ENCODE results near the gene LUZP1. TPM values are rescaled to one million over a fixed set of nuclear protein-coding genes. Genes with fewer than 3 reads are reported as not detected.

The LUZP1 gene
- total and polyA plus RNA-seq, 4 donors = 5.9 to 42.1 (median 23.7) TPM

DNA sequence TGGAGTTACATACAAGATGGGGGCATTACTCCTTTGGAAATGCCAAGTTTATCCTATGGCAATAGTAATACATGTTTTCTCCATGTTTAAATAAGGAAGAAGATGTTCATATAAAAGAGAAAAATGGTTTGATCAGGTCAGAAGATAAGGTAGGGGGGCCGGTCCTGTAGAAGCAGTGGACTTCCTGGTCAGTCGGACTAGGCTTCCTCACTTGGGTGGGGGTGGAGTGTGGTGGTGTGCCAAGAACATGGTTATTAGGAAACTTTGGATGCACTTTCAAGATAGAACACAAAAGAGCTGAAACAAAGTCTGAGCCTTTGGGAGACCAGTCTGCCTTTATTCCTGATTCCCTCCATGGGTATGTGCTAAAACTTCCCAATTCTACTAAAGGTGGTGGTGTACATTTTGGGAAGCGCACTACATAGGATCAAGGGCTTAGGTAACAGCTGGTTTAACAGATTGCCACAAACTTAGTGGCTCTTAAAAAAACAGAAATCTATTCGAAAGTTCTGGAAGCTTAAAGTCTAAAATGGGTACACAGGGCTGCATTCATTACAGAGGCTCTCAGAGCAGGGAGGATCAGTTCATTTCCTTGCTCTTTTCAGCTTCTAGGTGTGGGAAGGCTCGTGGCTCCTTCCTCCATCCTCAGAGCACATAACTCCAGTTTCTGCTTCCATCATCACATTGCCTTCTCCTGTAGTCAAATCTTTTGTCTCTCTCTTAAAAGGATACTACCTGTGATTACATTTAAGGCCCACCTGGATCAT lies 84.8 kb downstream of the LUZP1 start:
- H3K4me1 ChIP-seq (ENCODE audit: control insufficient read depth in 1 of 2, insufficient read depth in 2 of 2, low read length in 2 of 2) = no peaks in the 10 kb centered on the region
- no peak for DNase-seq
- no peak overlapping the region for H3K27ac ChIP-seq (ENCODE audit: low read depth in 1 of 2, low read length in 2 of 2)
- 58 to 62% methylated on average over 5 of the region's 5 CpGs for WGBS, 2 donors
- no peaks in the 10 kb centered on the region for H3K27me3 ChIP-seq (ENCODE audit: control insufficient read depth in 1 of 2, insufficient read depth in 2 of 2, low read length in 1 of 2)
- ATAC-seq (ENCODE audit: low FRiP score) = peak; percentile 60
- intact Hi-C loops (cut with DNase I) = no loop called here
- no peaks in the 10 kb centered on the region for H3K9me3 ChIP-seq (ENCODE audit: control insufficient read depth, low read length)
- H3K4me3 ChIP-seq (ENCODE audit: low read length in 2 of 2) = no peak overlapping the region
- H3K36me3 ChIP-seq (ENCODE audit: control insufficient read depth in 1 of 2, insufficient read depth in 2 of 2, low read length in 1 of 2) = peaks cover 8 to 14% of the 10 kb centered on the region in 2 donors

DNA sequence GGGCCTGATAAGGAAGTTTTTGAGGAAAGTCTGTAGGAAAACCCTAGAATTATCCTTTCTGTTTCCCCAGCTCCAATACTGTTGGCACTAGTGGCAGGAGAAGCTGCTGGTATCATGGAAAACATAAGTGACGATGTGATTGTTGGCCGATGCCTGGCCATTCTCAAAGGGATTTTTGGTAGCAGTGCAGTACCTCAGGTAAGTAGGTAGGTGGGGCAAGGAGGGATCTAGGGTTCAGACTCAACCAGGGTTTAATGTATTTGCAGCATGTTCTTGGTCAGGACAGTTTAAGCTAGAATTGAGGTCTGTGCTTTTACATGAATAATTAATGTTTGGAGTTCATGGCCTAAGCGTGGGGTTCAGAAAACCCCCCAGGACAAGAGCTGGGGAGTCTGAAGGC lies 87.3 kb downstream of the LUZP1 start:
- no peaks in the 10 kb centered on the region for H3K27me3 ChIP-seq (ENCODE audit: control insufficient read depth in 1 of 2, insufficient read depth in 2 of 2, low read length in 1 of 2)
- DNase-seq (no peak), ATAC-seq (ENCODE audit: low FRiP score) (no peak)
- peaks cover 7 to 12% of the 10 kb centered on the region in 2 donors for H3K36me3 ChIP-seq (ENCODE audit: control insufficient read depth in 1 of 2, insufficient read depth in 2 of 2, low read length in 1 of 2)
- H3K27ac ChIP-seq (ENCODE audit: low read depth in 1 of 2, low read length in 2 of 2) = no peak overlapping the region
- intact Hi-C loops (cut with DNase I) = no loop called here
- no peak overlapping the region for H3K4me3 ChIP-seq (ENCODE audit: low read length in 2 of 2)
- no peaks in the 10 kb centered on the region for H3K4me1 ChIP-seq (ENCODE audit: control insufficient read depth in 1 of 2, insufficient read depth in 2 of 2, low read length in 2 of 2)
- no peaks in the 10 kb centered on the region for H3K9me3 ChIP-seq (ENCODE audit: control insufficient read depth, low read length)
- 86 to 88% methylated on average over 3 of the region's 3 CpGs for WGBS, 2 donors

DNA sequence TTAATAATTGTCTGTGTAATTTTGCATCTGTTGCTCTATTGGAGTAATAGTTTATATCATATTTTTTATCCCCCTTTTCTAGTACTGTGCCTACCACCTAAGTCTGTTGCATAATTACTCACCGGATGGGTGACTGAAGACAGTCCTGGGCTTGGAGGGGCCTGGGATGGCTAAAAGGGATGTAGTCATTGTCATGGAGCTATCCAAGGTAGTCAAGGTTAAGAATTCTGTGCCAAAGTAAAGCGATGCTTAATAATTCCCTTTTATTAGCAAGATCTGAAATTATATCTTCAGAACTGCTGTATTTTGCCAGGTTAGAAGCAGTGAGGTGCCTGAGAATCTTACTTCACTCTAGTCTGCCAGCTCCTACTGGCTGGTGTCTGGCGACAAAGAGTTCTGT lies 87.8 kb downstream of the LUZP1 start:
- H3K9me3 ChIP-seq (ENCODE audit: control insufficient read depth, low read length) = no peaks in the 10 kb centered on the region
- H3K4me3 ChIP-seq (ENCODE audit: low read length in 2 of 2) = no peak overlapping the region
- H3K4me1 ChIP-seq (ENCODE audit: control insufficient read depth in 1 of 2, insufficient read depth in 2 of 2, low read length in 2 of 2) = no peaks in the 10 kb centered on the region
- WGBS, 2 donors = 92 to 93% methylated on average over 3 of the region's 3 CpGs
- peaks cover 7 to 12% of the 10 kb centered on the region in 2 donors for H3K36me3 ChIP-seq (ENCODE audit: control insufficient read depth in 1 of 2, insufficient read depth in 2 of 2, low read length in 1 of 2)
- intact Hi-C loops (cut with DNase I) = no loop called here
- ATAC-seq (ENCODE audit: low FRiP score) (no peak), DNase-seq (no peak)
- no peaks in the 10 kb centered on the region for H3K27me3 ChIP-seq (ENCODE audit: control insufficient read depth in 1 of 2, insufficient read depth in 2 of 2, low read length in 1 of 2)
- H3K27ac ChIP-seq (ENCODE audit: low read depth in 1 of 2, low read length in 2 of 2) = no peak overlapping the region

DNA sequence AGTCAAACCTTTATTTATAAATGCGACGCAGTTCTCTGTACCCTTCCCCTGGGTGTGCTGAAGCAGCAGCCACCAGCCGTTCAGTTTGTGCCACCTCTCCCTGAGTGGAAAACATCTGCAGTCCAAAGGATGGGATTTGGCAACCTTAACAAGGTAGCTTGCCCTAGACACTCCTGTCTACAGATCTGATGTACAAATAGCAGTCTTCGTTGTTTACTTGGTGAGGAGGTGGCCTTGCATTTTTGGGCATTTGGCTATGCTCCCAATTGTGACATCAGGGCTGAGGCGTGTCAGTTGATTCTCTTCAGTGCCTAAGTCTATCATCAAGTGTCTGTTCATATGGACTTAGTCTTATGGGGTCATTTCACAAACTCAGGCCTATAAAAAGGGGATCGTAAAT lies 89.6 kb downstream of the LUZP1 start:
- H3K4me3 ChIP-seq (ENCODE audit: low read length in 2 of 2) = no peak overlapping the region
- intact Hi-C loops (cut with DNase I) = no loop called here
- 81 to 83% methylated on average over 6 of the region's 6 CpGs for WGBS, 2 donors
- H3K36me3 ChIP-seq (ENCODE audit: control insufficient read depth in 1 of 2, insufficient read depth in 2 of 2, low read length in 1 of 2) = peaks cover 7 to 12% of the 10 kb centered on the region in 2 donors
- no peak overlapping the region for H3K27ac ChIP-seq (ENCODE audit: low read depth in 1 of 2, low read length in 2 of 2)
- H3K4me1 ChIP-seq (ENCODE audit: control insufficient read depth in 1 of 2, insufficient read depth in 2 of 2, low read length in 2 of 2) = no peaks in the 10 kb centered on the region
- no peaks in the 10 kb centered on the region for H3K27me3 ChIP-seq (ENCODE audit: control insufficient read depth in 1 of 2, insufficient read depth in 2 of 2, low read length in 1 of 2)
- no peak for ATAC-seq (ENCODE audit: low FRiP score)
- no peaks in the 10 kb centered on the region for H3K9me3 ChIP-seq (ENCODE audit: control insufficient read depth, low read length)
- DNase-seq = no peak

DNA sequence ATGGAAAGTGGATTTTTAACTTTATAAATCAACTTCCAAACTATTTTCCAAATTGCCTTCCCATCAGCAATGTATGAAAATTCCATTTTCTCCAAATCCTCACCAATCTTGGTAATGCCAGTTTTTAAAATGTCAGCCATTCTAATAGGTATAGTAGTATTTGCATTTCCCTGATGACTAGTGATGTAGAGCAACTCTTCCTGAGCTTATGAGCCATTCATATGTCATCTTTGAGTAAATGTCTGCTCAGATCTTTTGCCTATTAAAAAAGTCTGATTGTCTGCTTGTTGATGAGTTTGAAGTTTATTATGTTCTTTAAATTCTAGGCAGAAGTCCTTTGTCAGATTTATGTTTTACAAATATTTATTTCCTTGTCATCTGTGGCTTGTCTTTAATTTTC lies 94.6 kb downstream of the LUZP1 start:
- intact Hi-C loops (cut with DNase I) = no loop called here
- no peaks in the 10 kb centered on the region for H3K9me3 ChIP-seq (ENCODE audit: control insufficient read depth, low read length)
- no peaks in the 10 kb centered on the region for H3K27me3 ChIP-seq (ENCODE audit: control insufficient read depth in 1 of 2, insufficient read depth in 2 of 2, low read length in 1 of 2)
- H3K36me3 ChIP-seq (ENCODE audit: control insufficient read depth in 1 of 2, insufficient read depth in 2 of 2, low read length in 1 of 2) = peaks cover 5% of the 10 kb centered on the region in 2 donors
- no peak overlapping the region for H3K4me3 ChIP-seq (ENCODE audit: low read length in 2 of 2)
- no peak overlapping the region for H3K27ac ChIP-seq (ENCODE audit: low read depth in 1 of 2, low read length in 2 of 2)
- DNase-seq = no peak
- ATAC-seq (ENCODE audit: low FRiP score) = no peak
- H3K4me1 ChIP-seq (ENCODE audit: control insufficient read depth in 1 of 2, insufficient read depth in 2 of 2, low read length in 2 of 2) = peaks cover 0 to 9% of the 10 kb centered on the region in 2 donors

DNA sequence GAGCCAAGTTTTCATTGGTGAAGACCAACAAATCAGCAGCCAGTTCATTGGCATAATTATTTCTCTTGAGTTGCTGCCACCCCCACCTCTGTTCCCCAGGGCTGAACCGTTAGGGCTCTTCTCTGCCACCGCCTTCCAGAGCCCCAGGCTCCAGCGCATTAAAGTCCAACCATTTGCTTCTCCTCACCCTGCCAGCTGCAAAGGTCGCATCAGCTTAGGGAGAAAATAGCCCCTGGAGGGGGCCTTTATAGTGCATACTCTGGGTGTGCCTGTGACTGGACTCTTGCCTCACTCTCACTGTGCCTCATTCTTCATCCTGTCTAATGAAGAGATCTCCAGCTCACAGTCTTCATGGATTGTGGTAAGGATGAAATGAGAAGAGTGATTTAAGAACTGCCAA lies 99.0 kb downstream of the LUZP1 start:
- Histone ChIP-seq H3K9me3 (ENCODE audit: control insufficient read depth, low read length) (no peaks in the 10 kb centered on the region), H3K27ac (ENCODE audit: low read depth in 1 of 2, low read length in 2 of 2) (no peak overlapping the region), H3K4me1 (ENCODE audit: control insufficient read depth in 1 of 2, insufficient read depth in 2 of 2, low read length in 2 of 2) (peaks cover 0 to 9% of the 10 kb centered on the region in 2 donors), H3K36me3 (ENCODE audit: control insufficient read depth in 1 of 2, insufficient read depth in 2 of 2, low read length in 1 of 2) (peaks cover 0 to 6% of the 10 kb centered on the region in 2 donors), H3K4me3 (ENCODE audit: low read length in 2 of 2) (no peak overlapping the region), H3K27me3 (ENCODE audit: control insufficient read depth in 1 of 2, insufficient read depth in 2 of 2, low read length in 1 of 2) (no peaks in the 10 kb centered on the region)
- no peak for DNase-seq
- ATAC-seq (ENCODE audit: low FRiP score) = no peak
- intact Hi-C loops (cut with DNase I) = no loop called here
- 5 to 11% methylated on average over 4 of the region's 4 CpGs for WGBS, 2 donors

DNA sequence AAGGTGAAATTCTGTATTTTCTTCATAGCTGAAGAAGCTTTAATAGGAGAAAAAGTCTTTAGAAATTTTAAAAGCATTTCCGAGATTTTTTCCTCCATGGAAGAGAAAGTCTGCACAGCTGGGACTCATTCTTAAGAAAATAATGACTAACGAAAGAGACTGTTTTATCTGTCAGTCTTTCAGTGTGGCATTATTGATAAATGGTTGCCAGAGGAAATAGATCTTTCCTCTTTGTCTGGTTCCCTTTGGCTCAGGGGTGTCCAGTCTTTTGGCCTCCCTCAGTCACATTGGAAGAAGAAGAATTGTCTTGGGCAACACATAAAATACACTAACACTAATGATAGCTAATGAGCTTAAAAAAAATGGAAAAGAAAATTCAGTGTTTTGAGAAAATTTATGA lies 99.5 kb downstream of the LUZP1 start:
- Histone ChIP-seq H3K27ac (ENCODE audit: low read depth in 1 of 2, low read length in 2 of 2) (no peak overlapping the region), H3K9me3 (ENCODE audit: control insufficient read depth, low read length) (no peaks in the 10 kb centered on the region), H3K36me3 (ENCODE audit: control insufficient read depth in 1 of 2, insufficient read depth in 2 of 2, low read length in 1 of 2) (peaks cover 0 to 6% of the 10 kb centered on the region in 2 donors), H3K4me1 (ENCODE audit: control insufficient read depth in 1 of 2, insufficient read depth in 2 of 2, low read length in 2 of 2) (peaks cover 0 to 9% of the 10 kb centered on the region in 2 donors), H3K4me3 (ENCODE audit: low read length in 2 of 2) (no peak overlapping the region), H3K27me3 (ENCODE audit: control insufficient read depth in 1 of 2, insufficient read depth in 2 of 2, low read length in 1 of 2) (no peaks in the 10 kb centered on the region)
- intact Hi-C loops (cut with DNase I) = no loop called here
- DNase-seq (no peak), ATAC-seq (ENCODE audit: low FRiP score) (no peak)
- 3 to 7% methylated on average over 2 of the region's 2 CpGs for WGBS, 2 donors

DNA sequence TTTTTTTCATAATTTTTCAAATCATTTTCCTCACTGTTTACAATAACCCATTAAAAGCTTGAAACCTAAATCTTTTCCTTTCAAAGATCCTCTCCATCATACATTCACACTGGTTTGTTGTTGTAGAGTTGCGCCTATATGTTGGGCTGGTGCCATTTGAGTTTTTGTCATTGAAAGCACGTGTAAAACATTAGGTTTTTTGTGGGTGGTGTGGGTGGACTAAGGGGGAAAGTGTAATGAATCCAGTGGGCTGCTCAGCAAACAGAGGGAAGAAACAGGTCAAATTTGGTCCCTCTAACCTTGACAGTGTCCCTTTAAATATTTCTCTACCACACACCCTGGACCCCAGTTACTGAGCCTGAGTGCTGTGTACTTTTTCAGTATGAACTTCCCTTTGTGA lies 102.6 kb downstream of the LUZP1 start:
- Histone ChIP-seq H3K4me1 (ENCODE audit: control insufficient read depth in 1 of 2, insufficient read depth in 2 of 2, low read length in 2 of 2) (peaks cover 0 to 9% of the 10 kb centered on the region in 2 donors), H3K27me3 (ENCODE audit: control insufficient read depth in 1 of 2, insufficient read depth in 2 of 2, low read length in 1 of 2) (no peaks in the 10 kb centered on the region), H3K9me3 (ENCODE audit: control insufficient read depth, low read length) (no peaks in the 10 kb centered on the region), H3K4me3 (ENCODE audit: low read length in 2 of 2) (no peak overlapping the region), H3K36me3 (ENCODE audit: control insufficient read depth in 1 of 2, insufficient read depth in 2 of 2, low read length in 1 of 2) (peaks cover 0 to 3% of the 10 kb centered on the region in 2 donors), H3K27ac (ENCODE audit: low read depth in 1 of 2, low read length in 2 of 2) (no peak overlapping the region)
- WGBS, 2 donors = 87 to 90% methylated on average over 2 of the region's 2 CpGs
- intact Hi-C loops (cut with DNase I) = no loop called here
- ATAC-seq (ENCODE audit: low FRiP score) = no peak
- no peak for DNase-seq

DNA sequence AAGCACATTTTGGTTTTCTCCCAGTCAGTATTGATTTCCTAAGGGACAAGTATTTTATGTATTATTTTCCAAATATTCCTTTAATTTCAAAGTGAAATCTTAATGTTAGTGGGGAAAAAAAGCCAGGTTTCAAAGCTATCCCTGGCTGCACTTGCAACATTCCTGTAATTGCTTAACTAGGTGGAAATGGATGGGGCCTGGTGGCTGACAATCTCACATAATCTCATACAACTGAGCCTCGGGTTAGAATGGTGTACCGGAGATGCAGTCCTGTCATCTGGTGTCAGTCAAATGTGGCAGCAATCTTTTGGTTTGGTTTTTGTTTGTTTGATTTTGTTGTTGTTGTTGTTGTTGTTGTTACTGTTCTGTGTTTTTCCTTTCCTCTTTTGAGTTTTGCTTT lies 103.3 kb downstream of the LUZP1 start:
- no peak for ATAC-seq (ENCODE audit: low FRiP score)
- peaks cover 0 to 3% of the 10 kb centered on the region in 2 donors for H3K36me3 ChIP-seq (ENCODE audit: control insufficient read depth in 1 of 2, insufficient read depth in 2 of 2, low read length in 1 of 2)
- intact Hi-C loops (cut with DNase I) = no loop called here

More for the DNA sequence above, 103.3 kb downstream of the LUZP1 start:
- Histone ChIP-seq H3K27ac (ENCODE audit: low read depth in 1 of 2, low read length in 2 of 2) (no peak overlapping the region), H3K4me3 (ENCODE audit: low read length in 2 of 2) (no peak overlapping the region), H3K4me1 (ENCODE audit: control insufficient read depth in 1 of 2, insufficient read depth in 2 of 2, low read length in 2 of 2) (peaks cover 0 to 9% of the 10 kb centered on the region in 2 donors), H3K27me3 (ENCODE audit: control insufficient read depth in 1 of 2, insufficient read depth in 2 of 2, low read length in 1 of 2) (no peaks in the 10 kb centered on the region), H3K9me3 (ENCODE audit: control insufficient read depth, low read length) (no peaks in the 10 kb centered on the region)
- no peak for DNase-seq
- WGBS, 2 donors = 86 to 88% methylated on average over 2 of the region's 2 CpGs
